GM19043 (cell line): ENCODE measurements around the gene EPG5.
"Not testable (repeated sequence)": the region's sequence is repeated elsewhere in the genome, so short reads cannot be mapped to it uniquely, and the experiment has no call there.

Experiments used
- ATAC-seq: cut with Tn5 transposase; IDR thresholded peaks from one replicate; pipeline ENCODE4 v1.9.1; 2021; ENCODE audit warnings: low read depth; ENCODE audit not compliant: unreplicated experiment

EPG5 gene

GRCh38 chr18:45820106-45820745 is 146.9 kb downstream of the EPG5 start:
- no peak for ATAC-seq

- not testable (repeated sequence) for ATAC-seq
These were observed 148.4 kb downstream of the EPG5 start for GRCh38 chr18:45818765-45819164.

- ATAC-seq: no peak
These were observed 149.6 kb downstream of the EPG5 start for GRCh38 chr18:45817543-45817942.

GRCh38 chr18:45814733-45815132 is 152.4 kb downstream of the EPG5 start:
- ATAC-seq: not testable (repeated sequence)

- not testable (repeated sequence) for ATAC-seq
These were observed 160.0 kb downstream of the EPG5 start for GRCh38 chr18:45807144-45807543.

GRCh38 chr18:45806226-45806625 is 160.9 kb downstream of the EPG5 start:
- no peak for ATAC-seq

- ATAC-seq: no peak
These were observed 161.6 kb downstream of the EPG5 start for GRCh38 chr18:45805551-45805950.

GRCh38 chr18:45802814-45803492 is 164.2 kb downstream of the EPG5 start:
- ATAC-seq: no peak

GRCh38 chr18:45801416-45802004 is 165.6 kb downstream of the EPG5 start:
- no peak for ATAC-seq
